GM18505 (cell line): ENCODE measurements around the gene CORO7.

ENCODE experiments used
- ATAC-seq: cut with Tn5 transposase; IDR thresholded peaks from one replicate; pipeline ENCODE4 v1.9.1; 2021; ENCODE audit not compliant: unreplicated experiment
- POLR2A ChIP-seq: IDR thresholded peaks from 4 replicates; pipeline ENCODE4 v1.6.1; 2011; ENCODE audit warnings: borderline replicate concordance; ENCODE audit not compliant: insufficient read depth, insufficient read length; ENCODE audit errors: extremely low read depth

Gene CORO7

GRCh38 chr16:4377573-4378154 is 38.7 kb downstream of the CORO7 start:
- ATAC-seq: no peak
- no peak for TF ChIP-seq POLR2A

GRCh38 chr16:4376893-4377572 is 39.4 kb downstream of the CORO7 start:
- no peak for ATAC-seq
- no peak for TF ChIP-seq POLR2A

GRCh38 chr16:4376126-4376892 is 40.1 kb downstream of the CORO7 start:
- ATAC-seq: no peak

GRCh38 chr16:4375717-4376116 is 40.7 kb downstream of the CORO7 start:
- TF ChIP-seq POLR2A: no peak
- no peak for ATAC-seq

More at GRCh38 chr16:4376126-4376892, 40.1 kb downstream of the CORO7 start:
- no peak for TF ChIP-seq POLR2A

GRCh38 chr16:4373909-4374742 is 42.3 kb downstream of the CORO7 start:
- no peak for ATAC-seq
- no peak for TF ChIP-seq POLR2A

- ATAC-seq: no peak
- no peak for TF ChIP-seq POLR2A
These were observed 43.0 kb downstream of the CORO7 start for GRCh38 chr16:4373356-4373908.

- no peak for TF ChIP-seq POLR2A
- no peak for ATAC-seq
These were observed 43.6 kb downstream of the CORO7 start for GRCh38 chr16:4372578-4373355.

GRCh38 chr16:4372001-4372577 is 44.3 kb downstream of the CORO7 start:
- no peak for ATAC-seq
- no peak for TF ChIP-seq POLR2A

- ATAC-seq: no peak
- peak; percentile 52 for TF ChIP-seq POLR2A
These were observed 44.9 kb downstream of the CORO7 start, which contains the start of gene VASN for GRCh38 chr16:4371357-4372000. TSS of gene VASN (plus strand) at chr16:4371848. CDS start at chr16:4380878, 9,030 bp downstream.

GRCh38 chr16:4370570-4371356 is 45.6 kb downstream of the CORO7 start:
- no peak for TF ChIP-seq POLR2A
- no peak for ATAC-seq

- no peak for TF ChIP-seq POLR2A
- no peak for ATAC-seq
These were observed 46.2 kb downstream of the CORO7 start for GRCh38 chr16:4370151-4370550.
